Upper lobe of right lung (tissue), 1 donor: ENCODE results near the gene CHD6. TPM values are rescaled to one million over a fixed set of nuclear protein-coding genes. Genes with fewer than 3 reads are reported as not detected.

ENCODE experiments used
- ATAC-seq: fragments of 200-7000 bp; cut with Tn5 transposase; one replicate; pipeline ENCODE4 v1.9.1; 2020; ENCODE audit warnings: mild to moderate bottlenecking, moderate library complexity
- DNase-seq: peaks from one replicate; pipeline ENCODE4 v3.0.0-alpha.2; 2020
- H3K27ac ChIP-seq: fragments of 200-600 bp; one replicate; pipeline ENCODE4 v1.8.0; 2022
- H3K27me3 ChIP-seq: fragments of 200-600 bp; one replicate; pipeline ENCODE4 v1.8.0; 2022; ENCODE audit warnings: mild to moderate bottlenecking
- H3K36me3 ChIP-seq: fragments of 200-600 bp; one replicate; pipeline ENCODE4 v1.8.0; 2022
- H3K4me1 ChIP-seq: fragments of 200-600 bp; one replicate; pipeline ENCODE4 v1.8.0; 2022
- H3K4me3 ChIP-seq: fragments of 200-600 bp; one replicate; pipeline ENCODE4 v1.8.0; 2022; ENCODE audit warnings: mild to moderate bottlenecking
- H3K9me3 ChIP-seq: fragments of 200-600 bp; one replicate; pipeline ENCODE4 v1.8.0; 2022
- intact Hi-C: fragments of 100-400 bp; cut with DNase I; formaldehyde crosslinking; loops from one replicate; pipeline ENCODE4 v1.11.0; 2022
- total RNA-seq: library from RNA; stranded (reverse); fragmentation: NEBNext Ultra II Directional; extraction: Animal tissue kit (Norgen Biotek cat#: 25700); gene quantifications from one replicate; pipeline ENCODE4 v1.2.1, GENCODE V29; 2021
- TF ChIP-seq, protein P1 (sequence below): fragments of 200-600 bp; IDR thresholded peaks from one replicate; pipeline ENCODE4 v1.8.0; 2022; ENCODE audit warnings: antibody characterized with exemption
- donor health status: DM: no; HTN: yes; CAD: no; lungs with severe emphysema.

CHD6 gene
- total RNA-seq, 1 donor from 2014 or later: 42.3 TPM

DNA sequence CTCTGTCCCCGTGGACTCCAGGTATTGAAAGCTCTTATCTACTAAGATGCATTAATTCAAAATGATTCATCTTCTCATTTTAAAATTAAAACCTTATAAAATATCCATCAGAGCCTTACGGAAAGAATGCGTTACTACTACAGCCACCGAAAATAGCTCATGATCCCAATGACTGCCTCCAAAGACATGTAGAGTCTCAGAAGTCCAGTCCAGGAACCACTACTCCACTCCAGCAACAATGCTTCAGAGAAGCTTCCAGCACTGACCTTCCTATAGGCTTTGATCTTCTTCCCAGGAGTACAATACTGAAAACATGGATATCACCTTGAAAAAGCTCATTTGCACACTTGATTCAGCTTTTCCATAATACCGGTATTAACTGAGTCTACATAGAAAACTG is 94.3 kb downstream of the CHD6 start:
- TF ChIP-seq, protein P1, sequence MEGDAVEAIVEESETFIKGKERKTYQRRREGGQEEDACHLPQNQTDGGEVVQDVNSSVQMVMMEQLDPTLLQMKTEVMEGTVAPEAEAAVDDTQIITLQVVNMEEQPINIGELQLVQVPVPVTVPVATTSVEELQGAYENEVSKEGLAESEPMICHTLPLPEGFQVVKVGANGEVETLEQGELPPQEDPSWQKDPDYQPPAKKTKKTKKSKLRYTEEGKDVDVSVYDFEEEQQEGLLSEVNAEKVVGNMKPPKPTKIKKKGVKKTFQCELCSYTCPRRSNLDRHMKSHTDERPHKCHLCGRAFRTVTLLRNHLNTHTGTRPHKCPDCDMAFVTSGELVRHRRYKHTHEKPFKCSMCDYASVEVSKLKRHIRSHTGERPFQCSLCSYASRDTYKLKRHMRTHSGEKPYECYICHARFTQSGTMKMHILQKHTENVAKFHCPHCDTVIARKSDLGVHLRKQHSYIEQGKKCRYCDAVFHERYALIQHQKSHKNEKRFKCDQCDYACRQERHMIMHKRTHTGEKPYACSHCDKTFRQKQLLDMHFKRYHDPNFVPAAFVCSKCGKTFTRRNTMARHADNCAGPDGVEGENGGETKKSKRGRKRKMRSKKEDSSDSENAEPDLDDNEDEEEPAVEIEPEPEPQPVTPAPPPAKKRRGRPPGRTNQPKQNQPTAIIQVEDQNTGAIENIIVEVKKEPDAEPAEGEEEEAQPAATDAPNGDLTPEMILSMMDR: no peak
- peaks cover 6% of the 10 kb centered on the region for H3K4me1 ChIP-seq
- H3K27ac ChIP-seq: no peak overlapping the region
- no peak overlapping the region for H3K4me3 ChIP-seq
- no peaks in the 10 kb centered on the region for H3K27me3 ChIP-seq
- no peak for ATAC-seq
- H3K9me3 ChIP-seq: no peaks in the 10 kb centered on the region
- no peak for DNase-seq
- no peaks in the 10 kb centered on the region for H3K36me3 ChIP-seq
- intact Hi-C loops: no loop called here

DNA sequence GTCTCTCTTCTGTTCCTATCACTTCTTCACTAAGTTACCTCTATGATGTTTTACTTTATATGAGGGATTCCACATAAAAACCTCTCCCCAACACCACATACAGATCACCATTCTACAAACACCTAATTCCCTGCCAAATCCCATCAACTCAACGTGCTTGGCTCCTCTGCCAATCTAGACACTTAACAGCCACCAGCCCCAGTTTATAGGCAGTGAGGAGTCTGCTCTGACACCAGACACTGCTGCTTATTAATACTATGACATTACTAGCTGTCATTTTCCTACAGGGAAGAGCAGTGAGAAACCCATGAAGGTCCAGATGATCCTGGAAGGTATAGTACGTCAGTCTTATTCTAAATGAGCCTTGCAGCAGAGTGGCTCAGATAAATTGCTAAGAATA is 104.3 kb downstream of the CHD6 start:
- intact Hi-C loops: no loop called here
- ATAC-seq: no peak

DNA sequence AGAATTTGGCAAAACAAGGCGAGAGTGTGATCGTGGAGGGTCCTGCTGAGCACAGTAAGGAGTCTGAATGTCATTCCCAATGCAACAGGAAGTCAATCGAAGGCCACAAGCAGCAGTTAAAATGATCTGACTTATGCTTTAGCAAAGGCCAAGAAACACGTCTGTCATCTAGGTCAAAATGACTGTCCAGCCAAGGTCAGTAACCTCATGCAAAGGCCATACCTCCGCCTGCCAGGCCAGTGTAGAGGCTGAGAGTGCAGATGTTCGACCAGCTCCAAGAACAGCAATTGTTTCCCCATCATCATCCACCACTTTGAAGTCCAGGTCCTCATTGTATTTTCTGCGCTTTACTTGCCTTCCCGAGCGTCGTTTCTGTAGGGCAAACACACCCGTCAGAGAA is 105.6 kb downstream of the CHD6 start:
- peaks cover 26% of the 10 kb centered on the region for H3K4me1 ChIP-seq
- DNase-seq: no peak
- no peak for ATAC-seq
- no peak overlapping the region for H3K27ac ChIP-seq
- H3K4me3 ChIP-seq: no peak overlapping the region
- TF ChIP-seq, protein P1: no peak
- peaks cover 30% of the 10 kb centered on the region for H3K36me3 ChIP-seq
- intact Hi-C loops: no loop called here
- H3K9me3 ChIP-seq: no peaks in the 10 kb centered on the region
- H3K27me3 ChIP-seq: no peaks in the 10 kb centered on the region

More for the DNA sequence above, 104.3 kb downstream of the CHD6 start:
- Histone ChIP-seq H3K27me3 (no peaks in the 10 kb centered on the region), H3K9me3 (no peaks in the 10 kb centered on the region), H3K36me3 (peaks cover 30% of the 10 kb centered on the region), H3K4me1 (peaks cover 16% of the 10 kb centered on the region), H3K4me3 (no peak overlapping the region), H3K27ac (no peak overlapping the region)
- DNase-seq: no peak
- TF ChIP-seq, protein P1: no peak

DNA sequence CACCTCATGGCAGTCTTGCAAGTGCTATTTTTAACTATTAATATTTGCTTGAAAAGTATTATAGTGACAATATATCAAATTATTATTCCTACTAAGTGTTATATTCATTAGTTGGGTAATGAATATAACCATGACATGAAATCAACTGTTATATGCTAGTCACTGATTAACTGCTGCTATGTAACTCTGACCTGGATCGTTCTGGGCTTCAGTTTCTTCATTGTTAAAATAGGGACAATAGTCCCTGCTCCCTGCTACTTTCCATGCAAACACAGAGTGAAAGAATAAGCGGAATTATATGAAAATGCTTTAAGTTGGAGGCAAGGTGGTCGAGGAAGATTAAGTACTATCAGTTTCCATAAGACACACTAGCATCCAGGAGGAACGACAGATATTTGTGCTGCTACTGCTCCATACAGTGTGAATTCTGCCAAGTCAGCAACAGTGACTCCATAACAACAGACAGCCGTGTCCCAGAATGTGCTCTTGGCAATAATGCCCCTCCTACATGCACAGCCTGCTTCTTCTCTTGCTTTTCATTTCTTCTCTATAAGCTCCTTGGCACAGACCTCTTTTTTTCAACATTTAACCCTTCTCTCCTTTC is 107.2 kb downstream of the CHD6 start:
- intact Hi-C loops: no loop called here
- Histone ChIP-seq H3K36me3 (peaks cover 30% of the 10 kb centered on the region), H3K27ac (no peak overlapping the region), H3K4me3 (no peak overlapping the region), H3K4me1 (peaks cover 26% of the 10 kb centered on the region), H3K9me3 (no peaks in the 10 kb centered on the region), H3K27me3 (no peaks in the 10 kb centered on the region)
- TF ChIP-seq, protein P1: no peak
- ATAC-seq (no peak), DNase-seq (no peak)

DNA sequence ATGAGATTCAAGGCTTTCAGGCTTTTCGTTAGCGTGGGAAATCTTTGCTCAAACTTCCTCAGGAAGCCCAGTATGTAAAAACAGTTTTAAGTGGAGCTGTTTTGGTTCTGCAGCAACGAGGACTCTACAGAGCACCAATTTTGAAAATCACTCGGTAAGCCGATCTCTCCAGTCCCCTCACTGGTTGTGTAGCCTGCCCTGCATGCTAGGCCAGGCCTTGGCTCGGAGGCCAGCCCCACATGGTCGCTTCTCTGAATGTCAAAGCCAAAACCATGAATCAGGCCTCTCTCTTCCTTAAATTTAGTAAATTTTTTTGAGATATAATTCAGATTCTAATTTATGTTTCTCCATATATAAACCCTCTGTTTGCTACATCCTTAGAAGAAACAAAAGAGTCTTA is 108.0 kb downstream of the CHD6 start:
- ATAC-seq: no peak
- Histone ChIP-seq H3K4me1 (peaks cover 26% of the 10 kb centered on the region), H3K27ac (no peak overlapping the region), H3K36me3 (peaks cover 30% of the 10 kb centered on the region), H3K9me3 (no peaks in the 10 kb centered on the region), H3K27me3 (no peaks in the 10 kb centered on the region), H3K4me3 (no peak overlapping the region)
- TF ChIP-seq, protein P1: no peak
- no peak for DNase-seq
- intact Hi-C loops: no loop called here
